HFF-Myc (cell line): ENCODE measurements around the gene NET1.
A peak's percentile ranks its signal among the peaks of the same experiment; 100 is the strongest.
"Not testable (repeated sequence)": the region's sequence is repeated elsewhere in the genome, so short reads cannot be mapped to it uniquely, and the experiment has no call there.

Experiments
- DNase-seq: peaks from one replicate; pipeline ENCODE4 v3.0.0-alpha.2; 2011; ENCODE audit warnings: low read depth; ENCODE audit errors: extremely low read depth
- H3K4me3 ChIP-seq: replicated peaks from 2 replicates; pipeline ENCODE4 v1.5.1; 2011; ENCODE audit warnings: low read depth, mild to moderate bottlenecking, control low read depth, low read length
- TF ChIP-seq, protein P1 (sequence below): IDR thresholded peaks from 2 replicates; pipeline ENCODE4 v1.5.1; 2012; ENCODE audit warnings: mild to moderate bottlenecking, low read depth, low read length, control low read depth; ENCODE audit errors: missing control alignments

The NET1 gene

DNA sequence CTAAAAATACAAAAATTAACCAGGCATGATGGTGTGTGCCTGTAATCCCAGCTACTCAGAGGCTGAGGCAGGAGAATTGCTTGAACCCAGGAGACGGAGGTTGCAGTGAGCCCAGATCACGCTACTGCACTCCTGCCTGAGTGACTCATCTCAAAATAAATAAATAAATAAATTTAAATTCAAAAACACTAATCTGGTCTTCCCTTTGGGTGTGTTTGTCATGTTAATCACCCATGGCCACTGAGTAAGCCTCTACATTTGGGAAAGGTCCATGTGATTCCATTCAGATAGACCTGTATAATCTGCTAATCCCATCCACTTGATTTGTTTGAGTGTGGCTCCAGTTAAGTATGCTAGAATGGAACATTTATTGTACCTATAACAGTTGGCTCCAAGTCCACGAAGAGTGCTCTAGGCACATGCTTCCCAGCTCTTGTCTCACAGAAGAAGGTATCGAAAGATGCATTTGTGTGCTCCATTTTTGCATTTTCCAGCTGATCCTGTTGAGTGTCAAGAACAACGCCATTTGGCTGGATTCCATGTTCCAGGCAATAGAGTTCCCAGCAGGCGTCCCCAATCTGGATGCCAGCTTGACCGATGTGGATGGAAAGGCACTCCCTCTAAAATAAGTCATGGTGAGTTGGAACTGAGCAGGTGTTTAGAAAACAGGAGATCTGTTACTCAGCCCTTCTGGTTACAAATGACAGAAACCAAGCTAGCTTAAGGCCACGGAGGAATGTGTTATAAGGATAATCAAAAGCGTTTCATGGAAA lies 11.7 kb upstream of the NET1 start:
- no peak overlapping the region for H3K4me3 ChIP-seq
- DNase-seq: no peak
- TF ChIP-seq, protein P1, sequence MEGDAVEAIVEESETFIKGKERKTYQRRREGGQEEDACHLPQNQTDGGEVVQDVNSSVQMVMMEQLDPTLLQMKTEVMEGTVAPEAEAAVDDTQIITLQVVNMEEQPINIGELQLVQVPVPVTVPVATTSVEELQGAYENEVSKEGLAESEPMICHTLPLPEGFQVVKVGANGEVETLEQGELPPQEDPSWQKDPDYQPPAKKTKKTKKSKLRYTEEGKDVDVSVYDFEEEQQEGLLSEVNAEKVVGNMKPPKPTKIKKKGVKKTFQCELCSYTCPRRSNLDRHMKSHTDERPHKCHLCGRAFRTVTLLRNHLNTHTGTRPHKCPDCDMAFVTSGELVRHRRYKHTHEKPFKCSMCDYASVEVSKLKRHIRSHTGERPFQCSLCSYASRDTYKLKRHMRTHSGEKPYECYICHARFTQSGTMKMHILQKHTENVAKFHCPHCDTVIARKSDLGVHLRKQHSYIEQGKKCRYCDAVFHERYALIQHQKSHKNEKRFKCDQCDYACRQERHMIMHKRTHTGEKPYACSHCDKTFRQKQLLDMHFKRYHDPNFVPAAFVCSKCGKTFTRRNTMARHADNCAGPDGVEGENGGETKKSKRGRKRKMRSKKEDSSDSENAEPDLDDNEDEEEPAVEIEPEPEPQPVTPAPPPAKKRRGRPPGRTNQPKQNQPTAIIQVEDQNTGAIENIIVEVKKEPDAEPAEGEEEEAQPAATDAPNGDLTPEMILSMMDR: no peak

DNA sequence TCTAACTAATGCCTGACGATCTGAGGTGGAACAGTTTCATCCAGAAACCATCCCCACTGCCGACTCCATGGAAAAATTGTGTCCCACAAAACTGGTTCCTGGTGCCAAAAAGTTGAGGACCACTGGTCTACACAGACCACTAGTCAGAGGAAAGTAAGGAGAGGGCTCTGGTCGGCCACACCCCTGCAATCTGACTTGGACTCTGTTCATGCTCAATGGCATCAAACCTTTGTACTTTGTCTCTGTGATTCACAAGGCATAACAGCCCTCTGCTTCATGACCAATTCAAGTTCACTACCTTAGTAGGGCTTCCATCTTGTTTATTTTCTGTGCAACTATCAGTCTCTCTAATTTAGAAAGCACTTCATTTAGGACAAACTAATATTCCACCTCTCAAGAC lies 9.6 kb upstream of the NET1 start:
- no peak for DNase-seq
- TF ChIP-seq, protein P1: no peak
- H3K4me3 ChIP-seq: no peak overlapping the region

DNA sequence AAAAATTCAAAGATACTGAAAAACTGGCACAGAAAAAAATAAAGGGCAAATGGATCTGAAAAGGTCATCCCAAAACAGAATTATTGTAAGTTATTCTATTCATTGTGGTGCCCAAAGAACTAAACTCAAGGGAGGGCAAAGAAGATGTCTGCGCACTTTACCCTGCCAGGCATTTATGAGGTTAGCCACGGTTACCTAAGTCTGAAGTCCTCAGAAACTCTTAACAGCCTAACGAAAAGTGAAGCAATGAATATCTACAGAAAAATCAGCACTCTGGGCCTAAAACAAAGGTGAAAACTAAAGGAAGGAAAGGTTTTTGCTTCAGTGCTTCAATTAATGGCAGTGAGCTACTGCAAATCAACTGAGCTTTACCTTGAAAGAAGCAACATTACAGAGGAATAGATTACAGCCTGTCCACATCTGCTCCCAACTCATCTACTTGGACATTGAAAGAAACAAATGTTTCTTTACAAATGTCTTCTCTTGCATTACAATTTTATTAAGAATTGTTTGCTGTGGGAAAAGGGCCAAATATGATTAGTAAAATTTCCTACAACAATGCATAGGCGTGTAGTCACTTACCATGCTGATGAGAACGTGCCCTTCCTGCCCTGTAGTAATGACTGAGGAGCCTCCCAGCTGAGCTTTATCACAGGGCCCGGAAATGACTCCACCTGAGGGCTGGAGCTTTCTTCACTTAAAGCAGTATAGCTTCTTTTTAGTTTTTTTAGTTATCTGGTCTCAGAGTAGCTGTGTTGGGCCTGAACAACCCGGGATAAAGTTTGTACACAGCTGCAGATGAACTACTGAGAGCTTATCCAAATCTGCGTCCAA lies 7.9 kb upstream of the NET1 start, which contains the start of gene TUBAL3:
TUBAL3 (minus strand) TSS at position 621 of the 834 bp plus-strand sequence; CDS start at position 585, 36 bp downstream.
- TF ChIP-seq, protein P1: no peak
- DNase-seq: no peak
- no peak within 1 kb of the TSS for H3K4me3 ChIP-seq

DNA sequence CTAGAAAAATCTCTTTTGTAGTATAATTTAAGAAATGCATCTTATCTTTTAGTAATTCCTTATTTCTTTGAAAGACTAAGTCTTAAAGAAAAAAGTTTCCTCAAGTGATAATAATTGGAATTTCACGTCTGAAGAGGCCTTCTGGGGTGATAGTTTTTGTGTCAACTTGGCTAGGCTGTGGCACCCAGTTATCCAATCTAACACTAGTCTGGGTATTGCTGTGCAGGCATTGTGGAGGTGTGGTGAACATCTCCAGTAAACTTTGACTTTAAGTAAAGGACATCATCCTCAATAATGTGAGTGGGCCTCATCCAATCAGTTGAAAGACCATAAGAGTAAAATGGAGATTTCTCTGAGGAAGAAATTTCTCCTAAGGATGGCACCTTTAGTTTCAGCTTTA lies 5.4 kb upstream of the NET1 start:
- TF ChIP-seq, protein P1: no peak
- no peak for DNase-seq
- H3K4me3 ChIP-seq: no peak overlapping the region

DNA sequence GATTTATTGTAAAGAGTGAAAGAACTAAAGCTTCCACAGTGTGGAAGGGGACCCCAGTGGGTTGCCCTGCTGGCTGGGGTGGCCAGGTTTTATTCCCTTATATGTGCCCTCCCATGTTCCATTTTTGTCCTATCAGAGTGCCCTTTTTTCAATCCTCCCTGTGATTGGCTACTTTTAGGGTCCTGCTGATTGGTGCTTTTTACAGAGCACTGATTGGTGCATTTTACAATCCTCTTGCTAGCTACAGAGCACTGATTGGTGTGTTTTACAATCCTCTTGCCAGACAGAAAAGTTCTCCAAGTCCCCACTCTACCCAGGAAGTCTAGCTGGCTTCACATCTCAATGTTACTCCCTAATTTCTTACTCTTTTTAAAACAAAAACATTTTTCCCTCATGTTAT lies 1.6 kb upstream of the NET1 start:
- not testable (repeated sequence) for DNase-seq, H3K4me3 ChIP-seq

DNA sequence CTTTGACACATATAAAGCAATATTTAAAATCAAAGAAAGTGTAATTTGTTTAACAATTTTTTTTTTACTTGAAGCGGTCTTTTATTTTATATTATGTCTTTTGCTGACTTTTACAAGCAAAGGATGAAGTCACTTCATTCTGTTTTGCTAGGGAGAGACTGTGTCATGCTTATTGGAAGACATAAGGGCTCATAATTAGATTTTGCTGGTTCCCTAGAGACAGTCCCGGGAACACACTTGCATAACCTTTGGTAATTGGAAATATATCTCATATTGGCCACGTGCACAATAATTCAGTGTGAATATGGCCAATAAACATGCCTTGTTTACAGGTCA lies 448 bp upstream of the NET1 start:
- DNase-seq: no peak
- TF ChIP-seq, protein P1: no peak
- peak overlapping the region; percentile 72 for H3K4me3 ChIP-seq
